Measurements from ENCODE around the gene KCND3. TPM values are rescaled to one million over a fixed set of nuclear protein-coding genes. Genes with fewer than 3 reads are reported as not detected.
A peak's percentile ranks its signal among the peaks of the same experiment; 100 is the strongest.

KCND3 gene
- total RNA-seq, 5 donors from 2014 or later (not counting 1 experiment from before 2014, with no cell fraction given), result not detected

GRCh38 chr1:111768625-111769024 is 220.8 kb downstream of the KCND3 start:
- no peak for ATAC-seq (replicated peaks in 1 of 4)
- Mint-ChIP-seq H3K36me3 (peaks cover 28% of the 10 kb centered on the region), H3K4me3 (no peak overlapping the region), H3K27me3 (no peaks in the 10 kb centered on the region), H3K4me1 (peaks cover 0 to 8% (median 2%) of the 10 kb centered on the region in 3 donors), H3K9me3 (no peaks in the 10 kb centered on the region), H3K27ac (no peak overlapping the region)
- Histone ChIP-seq H3K9me3 (no peaks in the 10 kb centered on the region), H3K36me3 (ENCODE audit: control insufficient read depth in 2 of 2, extremely low read depth in 1 of 2, insufficient read depth in 1 of 2, low read length in 1 of 2) (peaks cover 0 to 59% of the 10 kb centered on the region in 2 donors), H3K4me3 (ENCODE audit: control insufficient read depth in 1 of 2, extremely low read depth in 1 of 2, low read length in 1 of 2) (no peak overlapping the region), H3K27ac (ENCODE audit: low read length) (no peak overlapping the region), H3K27me3 (replicated peaks in 1 of 2; ENCODE audit: control insufficient read depth in 2 of 2, extremely low read depth in 1 of 2, insufficient read depth in 2 of 2, low read length in 1 of 2) (no peaks in the 10 kb centered on the region), H3K4me1 (ENCODE audit: control insufficient read depth in 1 of 2, extremely low read depth in 1 of 2, insufficient read depth in 2 of 2, low read length in 2 of 2) (no peaks in the 10 kb centered on the region)
- DNase-seq, result no peak
- POLR2A ChIA-PET, result interaction anchor here in 1 of 2 donors (0.5 kb wide), 1 partner anchor 213 kb away, joined by 3 read pairs; no protein-coding TSS in a partner anchor
- CTCF ChIA-PET, result interaction anchor here (0.5 to 5.3 kb wide), 13 partner anchors 13 to 987 kb away, joined by 3 to 86 read pairs (median 4); partner anchors contain the start of gene DDX20 (in 1 of the 2)

- Mint-ChIP-seq H3K36me3 (peaks cover 28% of the 10 kb centered on the region), H3K4me3 (no peak overlapping the region), H3K4me1 (peaks cover 0 to 8% (median 2%) of the 10 kb centered on the region in 3 donors), H3K27me3 (no peaks in the 10 kb centered on the region), H3K9me3 (no peaks in the 10 kb centered on the region), H3K27ac (peak overlapping the region in 1 of 2 donors; percentile 58)
- CTCF ChIA-PET, result interaction anchor here (0.6 to 5.3 kb wide), 14 partner anchors 12 to 1002 kb away, joined by 3 to 86 read pairs (median 4); partner anchors contain the start of genes DDX20 (in 1 of the 2) and RAP1A (in 1 of the 2)
- Histone ChIP-seq H3K4me3 (ENCODE audit: control insufficient read depth in 1 of 2, extremely low read depth in 1 of 2, low read length in 1 of 2) (no peak overlapping the region), H3K27me3 (replicated peaks in 1 of 2; ENCODE audit: control insufficient read depth in 2 of 2, extremely low read depth in 1 of 2, insufficient read depth in 2 of 2, low read length in 1 of 2) (no peaks in the 10 kb centered on the region), H3K36me3 (ENCODE audit: control insufficient read depth in 2 of 2, extremely low read depth in 1 of 2, insufficient read depth in 1 of 2, low read length in 1 of 2) (peaks cover 0 to 65% of the 10 kb centered on the region in 2 donors), H3K27ac (ENCODE audit: low read length) (no peak overlapping the region), H3K4me1 (ENCODE audit: control insufficient read depth in 1 of 2, extremely low read depth in 1 of 2, insufficient read depth in 2 of 2, low read length in 2 of 2) (no peaks in the 10 kb centered on the region), H3K9me3 (no peaks in the 10 kb centered on the region)
- POLR2A ChIA-PET, result interaction anchor here in 1 of 2 donors (0.5 to 0.8 kb wide), 2 partner anchors 212 to 644 kb away, joined by 3 read pairs; no protein-coding TSS in a partner anchor
- DNase-seq (no peak), ATAC-seq (replicated peaks in 1 of 4) (no peak)
Observed at GRCh38 chr1:111768023-111768422, 221.4 kb downstream of the KCND3 start.

DNA sequence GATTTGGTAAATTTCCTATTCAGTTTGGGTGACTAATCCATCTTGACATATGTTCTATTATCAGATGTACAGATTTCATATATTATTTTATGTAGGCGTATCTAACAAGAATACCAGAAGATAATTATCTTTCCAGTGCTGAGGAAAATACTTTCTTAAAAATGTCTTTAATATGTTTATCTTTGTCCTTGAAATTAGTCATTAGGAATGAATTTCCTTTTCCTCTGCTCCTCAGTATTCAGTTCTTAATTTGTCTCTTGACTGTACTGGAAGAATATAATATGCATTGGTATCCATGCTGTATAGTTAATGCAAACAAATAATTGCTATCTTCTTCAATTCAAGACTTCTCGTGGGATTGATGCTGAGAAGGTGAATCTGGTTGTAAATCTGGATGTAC is 227.1 kb downstream of the KCND3 start:
- no peaks in the 10 kb centered on the region for H3K27me3 Mint-ChIP-seq
- peak overlapping the region; percentile 28 to 41 for H3K27ac Mint-ChIP-seq
- Histone ChIP-seq H3K9me3 (no peaks in the 10 kb centered on the region), H3K27ac (ENCODE audit: low read length) (no peak overlapping the region), H3K4me1 (ENCODE audit: control insufficient read depth in 1 of 2, extremely low read depth in 1 of 2, insufficient read depth in 2 of 2, low read length in 2 of 2) (no peaks in the 10 kb centered on the region), H3K36me3 (ENCODE audit: control insufficient read depth in 2 of 2, extremely low read depth in 1 of 2, insufficient read depth in 1 of 2, low read length in 1 of 2) (peaks cover 0 to 84% of the 10 kb centered on the region in 2 donors), H3K4me3 (ENCODE audit: control insufficient read depth in 1 of 2, extremely low read depth in 1 of 2, low read length in 1 of 2) (no peak overlapping the region), H3K27me3 (replicated peaks in 1 of 2; ENCODE audit: control insufficient read depth in 2 of 2, extremely low read depth in 1 of 2, insufficient read depth in 2 of 2, low read length in 1 of 2) (no peaks in the 10 kb centered on the region)
- no peak overlapping the region for H3K4me3 Mint-ChIP-seq
- ATAC-seq (replicated peaks in 1 of 4) (no peak), DNase-seq (no peak)
- H3K36me3 Mint-ChIP-seq, result peaks cover 60% of the 10 kb centered on the region
- POLR2A ChIA-PET, result no interaction called here
- WGBS (ENCODE audit: insufficient coverage), result no CpG with 5 or more reads among the region's 2 CpGs
- CTCF ChIA-PET, result interaction anchor here in 1 of 2 donors (0.5 to 1.3 kb wide), 4 partner anchors 11 to 1168 kb away, joined by 3 to 5 read pairs (median 4); no protein-coding TSS in a partner anchor
- no peaks in the 10 kb centered on the region for H3K9me3 Mint-ChIP-seq
- H3K4me1 Mint-ChIP-seq, result peaks cover 19 to 29% (median 22%) of the 10 kb centered on the region in 3 donors

DNA sequence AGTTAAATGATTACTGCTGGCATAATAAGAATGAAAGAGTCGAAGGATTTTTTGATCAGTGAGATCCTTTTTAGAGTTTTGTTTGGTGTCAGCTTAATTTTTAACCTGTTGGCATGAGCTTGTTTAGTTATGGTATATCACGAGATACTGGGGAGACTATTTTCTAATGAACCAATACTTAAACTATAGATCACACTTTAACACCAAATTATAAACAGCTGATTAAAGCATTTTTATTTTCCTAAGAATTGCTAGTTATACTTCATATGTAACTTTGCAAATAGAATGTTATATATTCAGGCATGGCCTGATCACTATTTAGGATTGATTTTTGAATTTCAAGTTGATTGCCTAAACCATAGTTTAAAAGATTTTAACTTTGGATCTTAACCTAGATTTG is 227.8 kb downstream of the KCND3 start:
- Mint-ChIP-seq H3K4me3 (no peak overlapping the region), H3K9me3 (no peaks in the 10 kb centered on the region), H3K27me3 (no peaks in the 10 kb centered on the region), H3K27ac (no peak overlapping the region), H3K4me1 (peaks cover 25 to 34% (median 28%) of the 10 kb centered on the region in 3 donors), H3K36me3 (peaks cover 56% of the 10 kb centered on the region)
- no peak overlapping the region for H3K4me3 ChIP-seq (ENCODE audit: control insufficient read depth in 1 of 2, extremely low read depth in 1 of 2, low read length in 1 of 2)
- H3K4me1 ChIP-seq (ENCODE audit: control insufficient read depth in 1 of 2, extremely low read depth in 1 of 2, insufficient read depth in 2 of 2, low read length in 2 of 2), result peaks cover 3 to 6% of the 10 kb centered on the region in 2 experiments
- no peaks in the 10 kb centered on the region for H3K27me3 ChIP-seq (replicated peaks in 1 of 2; ENCODE audit: control insufficient read depth in 2 of 2, extremely low read depth in 1 of 2, insufficient read depth in 2 of 2, low read length in 1 of 2)
- peaks cover 0 to 78% of the 10 kb centered on the region in 2 donors for H3K36me3 ChIP-seq (ENCODE audit: control insufficient read depth in 2 of 2, extremely low read depth in 1 of 2, insufficient read depth in 1 of 2, low read length in 1 of 2)
- WGBS (ENCODE audit: insufficient coverage), result no CpG with 5 or more reads among the region's 2 CpGs
- H3K9me3 ChIP-seq, result no peaks in the 10 kb centered on the region
- ChIA-PET CTCF (interaction anchor here (0.5 to 2.5 kb wide), 6 partner anchors 10 to 98 kb away, joined by 3 to 14 read pairs (median 4); no protein-coding TSS in a partner anchor), POLR2A (interaction anchor here in 1 of 2 donors (0.5 to 0.6 kb wide), 2 partner anchors 280 to 589 kb away, joined by 4 to 5 read pairs; no protein-coding TSS in a partner anchor)
- ATAC-seq (replicated peaks in 1 of 4) (no peak), DNase-seq (no peak)
- H3K27ac ChIP-seq (ENCODE audit: low read length), result no peak overlapping the region

- Mint-ChIP-seq H3K36me3 (peaks cover 33% of the 10 kb centered on the region), H3K27me3 (no peaks in the 10 kb centered on the region), H3K4me3 (peak overlapping the region in 2 of 3 donors; percentile 18 to 95), H3K9me3 (no peaks in the 10 kb centered on the region), H3K27ac (no peak overlapping the region), H3K4me1 (peaks cover 43 to 49% (median 48%) of the 10 kb centered on the region in 3 donors)
- Histone ChIP-seq H3K27me3 (replicated peaks in 1 of 2; ENCODE audit: control insufficient read depth in 2 of 2, extremely low read depth in 1 of 2, insufficient read depth in 2 of 2, low read length in 1 of 2) (no peaks in the 10 kb centered on the region), H3K9me3 (no peaks in the 10 kb centered on the region), H3K27ac (ENCODE audit: low read length) (no peak overlapping the region), H3K4me3 (ENCODE audit: control insufficient read depth in 1 of 2, extremely low read depth in 1 of 2, low read length in 1 of 2) (no peak overlapping the region), H3K36me3 (ENCODE audit: control insufficient read depth in 2 of 2, extremely low read depth in 1 of 2, insufficient read depth in 1 of 2, low read length in 1 of 2) (peaks cover 0 to 48% of the 10 kb centered on the region in 2 donors), H3K4me1 (ENCODE audit: control insufficient read depth in 1 of 2, extremely low read depth in 1 of 2, insufficient read depth in 2 of 2, low read length in 2 of 2) (peaks cover 13 to 18% of the 10 kb centered on the region in 2 experiments)
- no CpG with 5 or more reads among the region's 2 CpGs for WGBS (ENCODE audit: insufficient coverage)
- ATAC-seq (replicated peaks in 1 of 4) (no peak), DNase-seq (no peak)
- ChIA-PET CTCF (no interaction called here), POLR2A (no interaction called here)
Observed at GRCh38 chr1:111758373-111758772, 231.1 kb downstream of the KCND3 start.

DNA sequence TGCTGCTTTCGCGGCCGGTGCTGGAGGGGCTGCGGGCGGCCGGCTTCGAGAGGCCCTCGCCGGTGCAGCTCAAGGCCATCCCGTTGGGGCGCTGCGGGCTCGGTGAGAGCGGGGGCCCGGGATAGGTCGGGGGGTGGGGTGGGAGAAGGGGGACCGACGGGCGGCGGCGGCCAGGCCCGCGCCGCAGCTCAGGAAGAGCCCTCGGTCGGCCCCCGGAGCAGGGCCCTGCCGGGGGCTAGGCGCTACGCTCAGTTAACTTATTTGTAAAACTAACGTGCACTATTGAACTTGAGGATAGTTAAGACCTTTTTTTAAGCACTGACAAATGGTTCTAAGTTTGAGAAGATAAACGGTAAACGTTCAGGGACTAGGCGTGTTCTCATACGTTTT is 233.3 kb downstream of the KCND3 start:
- Histone ChIP-seq H3K27me3 (replicated peaks in 1 of 2; ENCODE audit: control insufficient read depth in 2 of 2, extremely low read depth in 1 of 2, insufficient read depth in 2 of 2, low read length in 1 of 2) (no peaks in the 10 kb centered on the region), H3K4me1 (ENCODE audit: control insufficient read depth in 1 of 2, extremely low read depth in 1 of 2, insufficient read depth in 2 of 2, low read length in 2 of 2) (peaks cover 13 to 18% of the 10 kb centered on the region in 2 experiments), H3K4me3 (ENCODE audit: control insufficient read depth in 1 of 2, extremely low read depth in 1 of 2, low read length in 1 of 2) (peak overlapping the region; percentile 82 to 91), H3K36me3 (ENCODE audit: control insufficient read depth in 2 of 2, extremely low read depth in 1 of 2, insufficient read depth in 1 of 2, low read length in 1 of 2) (peaks cover 0 to 27% of the 10 kb centered on the region in 2 donors), H3K9me3 (no peaks in the 10 kb centered on the region), H3K27ac (ENCODE audit: low read length) (peak overlapping the region; percentile 89)
- H3K27me3 Mint-ChIP-seq, result no peaks in the 10 kb centered on the region
- H3K4me3 Mint-ChIP-seq, result peak overlapping the region; percentile 91 to 97 (median 95)
- ChIA-PET CTCF (interaction anchor here (0.6 to 3.6 kb wide), 9 partner anchors 12 to 323 kb away, joined by 3 to 30 read pairs (median 6); partner anchors contain the start of genes ATP5PB (in 1 of the 2) and WDR77 (in 1 of the 2)), POLR2A (interaction anchor here (0.7 to 1.4 kb wide), 3 partner anchors 17 to 40 kb away, joined by 3 to 4 read pairs (median 3); partner anchors contain the start of gene INKA2 (in 1 of the 2))
- no peak for DNase-seq
- H3K4me1 Mint-ChIP-seq, result peaks cover 43 to 56% (median 55%) of the 10 kb centered on the region in 3 donors
- H3K36me3 Mint-ChIP-seq, result peaks cover 18% of the 10 kb centered on the region
- ATAC-seq (replicated peaks in 1 of 4), result peak; percentile 12 to 15 (median 14)
- peak overlapping the region; percentile 46 to 75 for H3K27ac Mint-ChIP-seq
- no peaks in the 10 kb centered on the region for H3K9me3 Mint-ChIP-seq
- under 1% methylated on average over 26 of the region's 35 CpGs for WGBS (ENCODE audit: insufficient coverage)

All from T-cell (primary cell).